ENCODE data around the gene IGDCC3.

DNA sequence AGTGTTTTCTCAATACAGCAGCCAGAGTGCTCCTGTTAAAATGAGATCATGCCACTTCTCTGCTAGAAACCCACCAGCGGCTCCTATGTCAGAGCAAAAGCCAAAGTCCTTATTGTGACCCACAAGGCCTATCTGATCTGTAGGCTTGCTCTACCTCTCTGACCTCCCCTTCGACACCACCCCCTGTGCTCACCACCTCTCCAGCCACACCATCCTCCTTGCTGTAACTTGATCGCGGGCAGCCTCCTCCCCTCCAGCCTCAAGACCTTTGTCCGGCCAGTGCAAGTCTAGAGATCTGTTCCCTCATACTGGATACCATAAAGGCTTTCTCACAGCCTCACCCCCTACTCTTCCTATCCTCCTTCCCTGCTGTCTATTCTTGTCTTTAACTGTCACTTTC, 46.9 kb upstream of the IGDCC3 start:
- TF ChIP-seq CTCF (IDR thresholded peaks at IDR 0.05) (no peak), ZFX (IDR thresholded peaks at IDR 0.05; ENCODE audit: borderline replicate concordance) (no peak)

All from 22Rv1 (cell line).